Chondrocyte (in vitro differentiated cells): ENCODE results near the gene FAM209A. TPM values are rescaled to one million over a fixed set of nuclear protein-coding genes. Genes with fewer than 3 reads are reported as not detected.

Experiments
- DNase-seq: peaks from one replicate; pipeline ENCODE4 v3.0.0; 2021; ENCODE audit warnings: mixed read lengths, low spot score
- H3K27ac Mint-ChIP-seq: one replicate; pipeline ENCODE4 v1.8.0; 2021; ENCODE audit warnings: mild to moderate bottlenecking, moderate library complexity, mixed read lengths; ENCODE audit not compliant: unreplicated experiment
- H3K27me3 Mint-ChIP-seq: 2 replicates; pipeline ENCODE4 v1.8.0; 2021; ENCODE audit warnings: low read depth, mixed read lengths
- H3K36me3 Mint-ChIP-seq: 2 replicates; pipeline ENCODE4 v1.8.0; 2021; ENCODE audit warnings: low read depth, mixed read lengths
- H3K4me1 Mint-ChIP-seq: 2 replicates; pipeline ENCODE4 v1.8.0; 2021; ENCODE audit warnings: low read depth, mild to moderate bottlenecking, mixed read lengths
- H3K4me3 Mint-ChIP-seq: one replicate; pipeline ENCODE4 v1.8.0; 2021; ENCODE audit warnings: mild to moderate bottlenecking, moderate library complexity, mixed read lengths; ENCODE audit not compliant: unreplicated experiment
- H3K9me3 Mint-ChIP-seq: 2 replicates; pipeline ENCODE4 v1.8.0; 2021; ENCODE audit warnings: low read depth, mixed read lengths
- total RNA-seq: library from RNA; stranded (reverse); gene quantifications from 3 replicates; pipeline ENCODE4 v1.2.1, GENCODE V29; 2021
- TF ChIP-seq, protein P1 (sequence below): fragments of 200-600 bp; sonication (generic); IDR thresholded peaks from 2 replicates; pipeline ENCODE4 v1.5.0; 2021; ENCODE audit warnings: antibody characterized with exemption, mild to moderate bottlenecking, moderate library complexity

Gene FAM209A
- total RNA-seq, 1 donor from 2014 or later, result 0.55 TPM

DNA sequence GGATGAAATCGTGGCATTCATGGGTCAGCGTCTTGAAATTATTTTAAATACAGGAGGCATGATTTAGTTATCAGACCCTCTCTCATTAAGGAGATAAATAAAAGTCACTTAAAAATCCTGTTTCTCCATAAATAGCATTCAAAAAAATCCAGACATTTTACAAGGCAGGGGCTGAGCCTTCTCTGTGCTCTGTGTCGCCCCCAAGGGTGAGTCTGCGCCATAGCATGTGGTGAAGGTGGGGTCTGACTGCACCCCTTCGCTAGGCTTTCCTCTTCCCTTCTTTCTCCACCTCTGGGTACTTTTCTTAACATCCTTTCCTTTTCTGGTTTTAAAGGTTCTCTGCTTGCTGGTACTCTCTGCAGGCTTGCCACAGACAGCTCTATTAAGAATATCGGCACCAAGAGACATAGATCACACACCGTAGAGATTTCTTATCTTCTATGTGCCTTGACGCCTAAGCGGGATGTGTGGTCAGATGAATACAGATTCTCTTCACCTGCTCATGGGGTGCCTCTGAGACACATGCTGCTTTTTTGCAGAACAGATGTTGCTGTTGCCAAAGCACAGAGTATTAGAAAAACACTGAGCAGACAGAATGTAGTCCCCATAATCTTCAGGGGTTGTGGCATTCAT, 20.1 kb upstream of the FAM209A start:
- TF ChIP-seq, protein P1, sequence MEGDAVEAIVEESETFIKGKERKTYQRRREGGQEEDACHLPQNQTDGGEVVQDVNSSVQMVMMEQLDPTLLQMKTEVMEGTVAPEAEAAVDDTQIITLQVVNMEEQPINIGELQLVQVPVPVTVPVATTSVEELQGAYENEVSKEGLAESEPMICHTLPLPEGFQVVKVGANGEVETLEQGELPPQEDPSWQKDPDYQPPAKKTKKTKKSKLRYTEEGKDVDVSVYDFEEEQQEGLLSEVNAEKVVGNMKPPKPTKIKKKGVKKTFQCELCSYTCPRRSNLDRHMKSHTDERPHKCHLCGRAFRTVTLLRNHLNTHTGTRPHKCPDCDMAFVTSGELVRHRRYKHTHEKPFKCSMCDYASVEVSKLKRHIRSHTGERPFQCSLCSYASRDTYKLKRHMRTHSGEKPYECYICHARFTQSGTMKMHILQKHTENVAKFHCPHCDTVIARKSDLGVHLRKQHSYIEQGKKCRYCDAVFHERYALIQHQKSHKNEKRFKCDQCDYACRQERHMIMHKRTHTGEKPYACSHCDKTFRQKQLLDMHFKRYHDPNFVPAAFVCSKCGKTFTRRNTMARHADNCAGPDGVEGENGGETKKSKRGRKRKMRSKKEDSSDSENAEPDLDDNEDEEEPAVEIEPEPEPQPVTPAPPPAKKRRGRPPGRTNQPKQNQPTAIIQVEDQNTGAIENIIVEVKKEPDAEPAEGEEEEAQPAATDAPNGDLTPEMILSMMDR, result peak; percentile 72
- no peaks in the 10 kb centered on the region for H3K27me3 Mint-ChIP-seq
- no peaks in the 10 kb centered on the region for H3K4me1 Mint-ChIP-seq
- DNase-seq, result no peak
- peak overlapping the region; percentile 32 for H3K27ac Mint-ChIP-seq
- no peaks in the 10 kb centered on the region for H3K36me3 Mint-ChIP-seq
- H3K9me3 Mint-ChIP-seq, result no peaks in the 10 kb centered on the region
- H3K4me3 Mint-ChIP-seq, result no peak overlapping the region

DNA sequence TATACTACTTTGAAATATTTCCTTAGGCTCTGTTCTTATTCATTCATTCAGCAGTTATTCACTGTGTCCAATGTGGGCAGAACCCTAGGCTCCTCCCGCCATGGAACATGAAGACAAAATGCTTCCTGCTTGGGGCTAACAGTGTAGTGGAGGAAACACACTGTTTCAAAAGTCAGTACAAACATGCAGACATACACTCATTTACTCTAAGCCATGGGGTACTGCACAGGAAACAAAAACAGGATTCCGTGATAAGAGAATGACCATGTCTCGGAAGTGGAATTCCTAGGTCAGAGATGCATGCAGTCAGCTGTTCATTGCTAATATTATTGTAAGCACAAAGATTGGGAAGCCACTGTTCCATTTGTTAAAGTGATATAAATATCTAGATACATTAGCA, 18.4 kb upstream of the FAM209A start:
- no peaks in the 10 kb centered on the region for H3K9me3 Mint-ChIP-seq
- no peak for DNase-seq

DNA sequence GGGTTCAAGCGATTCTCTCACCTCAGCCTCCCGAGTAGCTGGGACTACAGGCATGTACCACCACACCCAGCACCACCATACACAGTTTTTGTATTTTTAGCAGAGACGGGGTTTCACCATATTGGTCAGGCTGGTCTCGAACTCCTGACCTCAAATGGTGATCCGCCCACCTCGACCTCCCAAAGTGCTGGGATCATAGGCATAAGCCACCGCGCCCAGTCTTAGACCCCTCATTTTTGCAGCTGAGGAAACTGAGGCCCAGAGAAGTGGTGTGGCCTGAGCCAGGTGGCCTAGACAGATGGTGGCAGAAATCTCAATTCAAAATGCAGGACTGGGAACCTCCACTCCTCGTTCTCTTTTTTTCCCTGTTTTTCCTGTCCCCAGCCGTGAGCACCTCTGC, 12.6 kb upstream of the FAM209A start:
- Mint-ChIP-seq H3K9me3 (no peaks in the 10 kb centered on the region), H3K36me3 (no peaks in the 10 kb centered on the region), H3K27ac (no peak overlapping the region), H3K4me1 (peaks cover 22% of the 10 kb centered on the region), H3K4me3 (no peak overlapping the region), H3K27me3 (no peaks in the 10 kb centered on the region)
- TF ChIP-seq, protein P1, result no peak
- DNase-seq, result no peak

More for the DNA sequence above, 18.4 kb upstream of the FAM209A start:
- H3K27ac Mint-ChIP-seq, result no peak overlapping the region
- no peaks in the 10 kb centered on the region for H3K27me3 Mint-ChIP-seq
- no peaks in the 10 kb centered on the region for H3K36me3 Mint-ChIP-seq
- H3K4me3 Mint-ChIP-seq, result no peak overlapping the region
- TF ChIP-seq, protein P1, result no peak
- H3K4me1 Mint-ChIP-seq, result no peaks in the 10 kb centered on the region

DNA sequence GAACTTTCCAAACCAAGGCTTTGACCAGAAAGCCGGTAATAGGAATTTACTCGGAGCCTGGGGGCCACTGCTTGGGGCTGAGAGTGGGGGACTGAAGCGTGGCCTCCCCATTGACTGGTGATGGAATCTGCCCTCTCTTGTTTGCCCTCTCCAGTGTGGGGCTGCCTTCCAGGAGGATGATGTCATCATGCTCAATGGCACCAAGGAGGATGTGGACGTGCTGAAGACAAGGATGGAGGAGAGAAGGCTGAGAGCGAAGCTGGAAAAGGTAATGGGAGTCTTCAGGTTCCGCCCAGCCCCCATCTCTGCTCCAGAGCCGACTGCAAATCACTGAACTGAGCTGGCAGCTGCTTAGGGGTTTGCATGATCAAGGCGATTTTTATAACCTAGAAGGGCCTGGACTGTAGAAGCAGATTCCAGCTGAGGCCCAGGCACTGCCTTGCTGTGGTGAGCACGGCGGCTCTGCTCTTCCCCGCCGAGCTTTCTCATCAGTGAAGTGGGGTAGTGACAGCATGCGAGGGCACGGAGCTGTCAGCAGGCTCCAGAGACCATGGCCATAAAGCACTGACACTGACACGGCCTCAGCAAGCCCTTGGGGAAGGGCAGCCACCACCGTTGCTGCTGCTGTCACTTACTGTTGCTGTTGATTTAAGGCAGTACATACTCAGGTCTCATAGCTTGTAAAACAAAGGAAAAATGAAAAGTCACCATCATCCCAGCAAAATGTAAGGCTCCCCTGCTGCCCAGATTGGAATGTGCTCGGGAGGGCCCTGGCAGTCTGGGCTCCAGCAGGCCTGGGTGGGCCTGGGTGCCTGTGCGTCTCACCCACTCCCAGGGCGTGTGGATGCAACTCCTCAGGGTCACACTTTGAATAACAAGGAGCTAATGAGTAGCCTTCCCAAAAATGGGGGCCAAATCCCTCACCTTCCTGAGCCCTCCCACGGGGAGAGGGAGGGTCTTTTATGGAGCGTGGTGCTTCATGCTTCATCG, 11.1 kb upstream of the FAM209A start:
- Mint-ChIP-seq H3K36me3 (peaks cover 7% of the 10 kb centered on the region), H3K4me3 (no peak overlapping the region), H3K9me3 (no peaks in the 10 kb centered on the region), H3K27me3 (no peaks in the 10 kb centered on the region), H3K27ac (no peak overlapping the region), H3K4me1 (peaks cover 22% of the 10 kb centered on the region)
- no peak for DNase-seq
- TF ChIP-seq, protein P1, result no peak

DNA sequence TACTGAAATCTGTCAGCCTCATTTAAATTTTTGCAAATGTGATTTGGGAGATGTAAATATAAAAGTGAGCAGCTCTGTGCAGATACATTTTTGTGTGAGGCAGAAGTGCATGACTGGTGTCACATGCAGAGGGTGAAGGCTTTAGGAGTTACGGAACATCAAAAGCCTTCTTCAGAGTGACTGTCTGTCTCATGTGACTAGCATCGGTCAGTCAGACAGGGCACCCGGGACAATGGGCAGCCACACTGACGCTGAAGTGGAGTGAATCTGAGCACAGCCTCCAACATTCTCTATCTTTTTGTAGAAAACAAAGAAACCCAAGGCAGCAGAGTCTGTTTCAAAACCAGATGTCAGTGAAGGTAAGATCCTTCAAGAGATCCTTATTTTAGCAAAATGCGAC, 7.9 kb upstream of the FAM209A start:
- Mint-ChIP-seq H3K9me3 (peaks cover 10% of the 10 kb centered on the region), H3K27ac (peak overlapping the region; percentile 77), H3K4me3 (no peak overlapping the region), H3K27me3 (no peaks in the 10 kb centered on the region), H3K36me3 (peaks cover 28% of the 10 kb centered on the region), H3K4me1 (peaks cover 22% of the 10 kb centered on the region)
- TF ChIP-seq, protein P1, result no peak
- no peak for DNase-seq
